GM12875 (cell line): ENCODE measurements around the gene NAA35.
A peak's percentile ranks its signal among the peaks of the same experiment; 100 is the strongest.

Source experiments
- H3K4me3 ChIP-seq: one replicate; pipeline ENCODE4 v1.5.1; 2011; ENCODE audit warnings: low read depth, low read length, control low read depth
- CTCF ChIP-seq: IDR thresholded peaks from 2 replicates; pipeline ENCODE4 v1.5.1; 2011; ENCODE audit warnings: low read depth, mild to moderate bottlenecking, control low read depth, inconsistent platforms, low read length, moderate library complexity, borderline replicate concordance; ENCODE audit not compliant: insufficient read depth

Gene NAA35

GRCh38 chr9:85940832-85941621 is at the start of gene NAA35:
Gene NAA35, plus strand, starts transcription at chr9:85941146. Its CDS starts 1,014 bp downstream, at chr9:85942160.
- peak within 1 kb of the TSS; percentile 86 for H3K4me3 ChIP-seq
- TF ChIP-seq CTCF: no peak

- TF ChIP-seq CTCF: no peak
- no peak overlapping the region for H3K4me3 ChIP-seq
These were observed 48.5 kb upstream of the NAA35 start for GRCh38 chr9:85892401-85892800.

GRCh38 chr9:85895685-85896084 is 45.3 kb upstream of the NAA35 start:
- no peak overlapping the region for H3K4me3 ChIP-seq
- TF ChIP-seq CTCF: no peak

GRCh38 chr9:85897848-85898247 is 43.1 kb upstream of the NAA35 start:
- H3K4me3 ChIP-seq: no peak overlapping the region
- TF ChIP-seq CTCF: no peak

- no peak overlapping the region for H3K4me3 ChIP-seq
- TF ChIP-seq CTCF: no peak
These were observed 42.6 kb upstream of the NAA35 start for GRCh38 chr9:85898332-85898731.

GRCh38 chr9:85899388-85899787 is 41.6 kb upstream of the NAA35 start:
- no peak overlapping the region for H3K4me3 ChIP-seq
- TF ChIP-seq CTCF: no peak

- peak; percentile 74 for TF ChIP-seq CTCF
- H3K4me3 ChIP-seq: no peak overlapping the region
These were observed 40.3 kb upstream of the NAA35 start for GRCh38 chr9:85900504-85901201.
